ENCODE results near the gene ZBTB7C.

GRCh38 chr18:48256848-48257247 is 152.3 kb downstream of the ZBTB7C start:
- no peak for TF ChIP-seq EGR1 (IDR thresholded peaks at IDR 0.05; ENCODE audit: low read depth in 2 of 2)
- TF ChIP-seq, protein P1, sequence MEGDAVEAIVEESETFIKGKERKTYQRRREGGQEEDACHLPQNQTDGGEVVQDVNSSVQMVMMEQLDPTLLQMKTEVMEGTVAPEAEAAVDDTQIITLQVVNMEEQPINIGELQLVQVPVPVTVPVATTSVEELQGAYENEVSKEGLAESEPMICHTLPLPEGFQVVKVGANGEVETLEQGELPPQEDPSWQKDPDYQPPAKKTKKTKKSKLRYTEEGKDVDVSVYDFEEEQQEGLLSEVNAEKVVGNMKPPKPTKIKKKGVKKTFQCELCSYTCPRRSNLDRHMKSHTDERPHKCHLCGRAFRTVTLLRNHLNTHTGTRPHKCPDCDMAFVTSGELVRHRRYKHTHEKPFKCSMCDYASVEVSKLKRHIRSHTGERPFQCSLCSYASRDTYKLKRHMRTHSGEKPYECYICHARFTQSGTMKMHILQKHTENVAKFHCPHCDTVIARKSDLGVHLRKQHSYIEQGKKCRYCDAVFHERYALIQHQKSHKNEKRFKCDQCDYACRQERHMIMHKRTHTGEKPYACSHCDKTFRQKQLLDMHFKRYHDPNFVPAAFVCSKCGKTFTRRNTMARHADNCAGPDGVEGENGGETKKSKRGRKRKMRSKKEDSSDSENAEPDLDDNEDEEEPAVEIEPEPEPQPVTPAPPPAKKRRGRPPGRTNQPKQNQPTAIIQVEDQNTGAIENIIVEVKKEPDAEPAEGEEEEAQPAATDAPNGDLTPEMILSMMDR (IDR thresholded peaks at IDR 0.05; ENCODE audit: low read depth, low read length, missing input control): no peak
- TF ChIP-seq, protein P2, sequence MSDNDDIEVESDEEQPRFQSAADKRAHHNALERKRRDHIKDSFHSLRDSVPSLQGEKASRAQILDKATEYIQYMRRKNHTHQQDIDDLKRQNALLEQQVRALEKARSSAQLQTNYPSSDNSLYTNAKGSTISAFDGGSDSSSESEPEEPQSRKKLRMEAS (IDR thresholded peaks at IDR 0.05): no peak
- no peak for TF ChIP-seq TAF1 (conservative IDR thresholded peaks at IDR 0.05)
- no peak for TF ChIP-seq GABPA (IDR thresholded peaks at IDR 0.05 in 1 of 2, conservative IDR thresholded peaks at IDR 0.05 in 1 of 2)
- TF ChIP-seq, protein P3, sequence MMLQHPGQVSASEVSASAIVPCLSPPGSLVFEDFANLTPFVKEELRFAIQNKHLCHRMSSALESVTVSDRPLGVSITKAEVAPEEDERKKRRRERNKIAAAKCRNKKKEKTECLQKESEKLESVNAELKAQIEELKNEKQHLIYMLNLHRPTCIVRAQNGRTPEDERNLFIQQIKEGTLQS (IDR thresholded peaks at IDR 0.05): no peak
- TF ChIP-seq, protein P4, sequence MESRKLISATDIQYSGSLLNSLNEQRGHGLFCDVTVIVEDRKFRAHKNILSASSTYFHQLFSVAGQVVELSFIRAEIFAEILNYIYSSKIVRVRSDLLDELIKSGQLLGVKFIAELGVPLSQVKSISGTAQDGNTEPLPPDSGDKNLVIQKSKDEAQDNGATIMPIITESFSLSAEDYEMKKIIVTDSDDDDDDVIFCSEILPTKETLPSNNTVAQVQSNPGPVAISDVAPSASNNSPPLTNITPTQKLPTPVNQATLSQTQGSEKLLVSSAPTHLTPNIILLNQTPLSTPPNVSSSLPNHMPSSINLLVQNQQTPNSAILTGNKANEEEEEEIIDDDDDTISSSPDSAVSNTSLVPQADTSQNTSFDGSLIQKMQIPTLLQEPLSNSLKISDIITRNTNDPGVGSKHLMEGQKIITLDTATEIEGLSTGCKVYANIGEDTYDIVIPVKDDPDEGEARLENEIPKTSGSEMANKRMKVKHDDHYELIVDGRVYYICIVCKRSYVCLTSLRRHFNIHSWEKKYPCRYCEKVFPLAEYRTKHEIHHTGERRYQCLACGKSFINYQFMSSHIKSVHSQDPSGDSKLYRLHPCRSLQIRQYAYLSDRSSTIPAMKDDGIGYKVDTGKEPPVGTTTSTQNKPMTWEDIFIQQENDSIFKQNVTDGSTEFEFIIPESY (IDR thresholded peaks at IDR 0.05): no peak
- TF ChIP-seq FOXA2 (IDR thresholded peaks at IDR 0.05): no peak

Measured in liver (tissue), 3 donors.